ENCODE data around the gene ARHGAP1.

ARHGAP1 gene

DNA sequence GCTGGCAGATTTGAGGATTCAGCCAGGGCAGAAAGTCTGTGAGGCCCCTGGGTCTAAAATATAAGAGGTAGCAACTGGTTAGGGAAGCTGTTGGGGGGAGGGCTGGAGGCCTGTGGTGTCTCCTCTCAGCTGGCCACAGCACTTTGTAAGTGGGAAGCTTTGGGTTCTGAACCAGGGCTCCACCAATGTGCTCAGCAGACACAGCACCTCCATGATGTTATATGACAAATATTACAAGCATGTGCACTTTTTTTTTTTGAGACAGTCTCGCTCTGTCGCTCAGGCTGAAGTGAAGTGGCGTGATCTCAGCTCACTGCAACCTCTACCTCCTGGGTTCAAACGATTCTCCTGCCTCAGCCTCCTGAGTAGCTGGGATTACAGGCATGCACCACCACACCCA lies 8.0 kb downstream of the ARHGAP1 start:
- no peak for DNase-seq

- no peak for DNase-seq
Observed at GRCh38 chr11:46690702-46691101, 9.7 kb downstream of the ARHGAP1 start.

DNA sequence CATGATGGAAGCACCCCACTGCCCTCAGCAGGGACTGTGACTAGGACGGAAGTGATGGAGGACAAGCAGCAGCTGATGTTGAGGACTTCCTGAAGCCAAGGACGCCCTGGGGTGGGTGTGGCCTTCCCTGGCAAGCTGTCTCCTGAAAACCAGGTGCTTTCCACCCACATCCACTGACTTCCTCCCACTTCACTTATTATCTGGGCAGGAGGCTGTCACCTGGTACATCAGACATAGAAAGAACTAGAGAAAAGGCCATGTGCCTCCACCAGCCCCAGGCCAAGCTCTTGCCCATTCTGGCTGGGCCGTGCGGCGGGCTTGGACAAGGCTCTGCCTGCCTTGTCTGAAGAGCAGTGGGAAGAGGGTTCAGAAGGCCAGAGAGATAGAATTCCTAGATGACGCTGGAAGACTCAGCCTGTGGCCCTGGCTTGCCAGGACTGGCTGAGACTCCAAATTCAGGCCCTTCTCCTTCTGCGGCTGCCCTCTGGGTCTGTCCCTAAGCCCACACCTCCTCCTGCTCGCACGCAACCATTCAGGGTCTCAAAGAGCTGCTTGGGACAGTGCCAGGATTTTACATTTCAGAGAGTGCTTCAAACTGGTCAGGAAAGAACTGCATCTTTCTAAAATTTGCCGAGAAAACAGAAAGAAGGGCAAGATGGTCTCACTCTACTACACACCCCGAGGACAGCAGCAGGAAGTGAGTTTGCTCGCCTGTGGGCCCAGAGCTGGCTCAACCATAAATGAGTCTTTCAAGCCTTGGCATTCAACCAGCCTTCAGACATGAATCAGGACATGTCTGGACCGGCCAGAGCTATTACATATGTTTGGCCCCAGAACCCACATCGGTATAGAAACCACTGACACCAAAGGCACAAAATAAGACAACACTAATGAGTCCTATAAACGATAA lies 13.3 kb downstream of the ARHGAP1 start:
- DNase-seq: no peak

- DNase-seq: no peak
Observed at GRCh38 chr11:46684367-46684766, 16.1 kb downstream of the ARHGAP1 start.

DNA sequence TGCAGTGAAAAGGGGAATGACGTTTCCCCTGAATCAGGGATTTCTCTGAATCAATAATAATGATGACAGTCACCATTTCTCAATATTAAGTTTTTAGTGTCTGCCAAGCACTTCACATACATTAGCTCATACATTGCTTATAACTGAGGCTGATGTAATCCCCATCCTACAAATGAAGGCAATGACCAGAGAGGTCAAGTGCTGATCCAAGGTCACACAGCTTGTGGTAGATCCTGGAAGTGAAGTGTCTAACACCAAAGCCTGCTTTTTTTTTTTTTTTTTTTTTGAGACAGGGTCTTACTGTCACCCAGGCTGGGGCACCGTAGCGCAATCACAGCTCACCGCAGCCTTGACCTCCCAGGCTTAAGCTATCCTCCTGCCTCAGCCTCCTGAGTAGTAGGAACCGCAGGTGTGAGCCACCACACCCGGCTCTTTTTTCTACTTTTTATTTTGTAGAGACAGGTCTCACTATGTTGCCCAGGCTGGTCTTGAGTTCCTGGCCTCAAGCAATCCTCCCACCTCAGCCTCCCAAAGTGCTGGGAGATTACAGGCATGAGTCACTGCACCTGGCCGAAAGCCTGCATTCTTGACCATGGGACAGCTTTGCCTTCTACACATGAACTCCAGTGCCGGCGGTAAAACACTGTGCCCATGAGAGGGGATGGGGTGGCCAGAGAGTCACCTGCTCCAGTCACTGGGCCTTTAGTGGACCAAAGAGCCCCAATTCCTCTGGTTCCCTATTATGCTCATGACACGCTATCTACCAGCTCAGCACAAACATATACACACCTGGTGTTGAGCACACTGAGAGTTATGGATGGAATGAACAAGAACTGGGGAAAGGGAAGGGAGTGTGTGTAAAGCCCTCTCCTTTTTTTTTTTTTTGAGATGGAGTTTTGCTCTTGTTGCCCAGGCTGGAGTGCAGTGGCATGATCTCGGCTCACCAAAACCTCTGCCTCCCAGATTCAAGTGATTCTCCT lies 17.4 kb downstream of the ARHGAP1 start:
- DNase-seq: no peak

- no peak for DNase-seq
Observed at GRCh38 chr11:46681814-46682213, 18.6 kb downstream of the ARHGAP1 start.

- no peak for DNase-seq
Observed at GRCh38 chr11:46680815-46681214, 19.6 kb downstream of the ARHGAP1 start.

- no peak for DNase-seq
Observed at GRCh38 chr11:46680164-46680760, 20.2 kb downstream of the ARHGAP1 start.

- DNase-seq: no peak
Observed at GRCh38 chr11:46679241-46680163, 20.9 kb downstream of the ARHGAP1 start.

DNA sequence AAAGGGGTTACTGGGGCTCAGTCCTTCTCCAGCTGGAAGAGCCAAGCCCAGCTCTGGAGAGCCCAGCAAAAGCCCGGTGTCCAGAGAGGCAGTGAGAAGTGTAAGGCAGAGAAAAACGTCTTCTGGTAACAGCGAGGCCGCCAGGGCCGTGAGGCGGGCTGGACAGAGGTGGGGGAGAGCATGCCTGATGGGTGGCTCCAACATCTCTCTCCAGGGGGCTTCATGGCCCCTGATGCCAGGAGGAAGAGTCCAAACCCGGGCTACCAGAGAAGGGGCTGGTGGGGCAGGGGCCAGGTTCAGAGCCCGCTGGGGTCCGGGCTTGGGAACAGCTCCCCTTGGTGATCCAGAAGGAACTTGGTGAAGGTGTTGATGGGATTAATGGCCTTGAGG lies 21.7 kb downstream of the ARHGAP1 start:
- DNase-seq: no peak

- DNase-seq: no peak
Observed at GRCh38 chr11:46677991-46678740, 22.3 kb downstream of the ARHGAP1 start.

DNA sequence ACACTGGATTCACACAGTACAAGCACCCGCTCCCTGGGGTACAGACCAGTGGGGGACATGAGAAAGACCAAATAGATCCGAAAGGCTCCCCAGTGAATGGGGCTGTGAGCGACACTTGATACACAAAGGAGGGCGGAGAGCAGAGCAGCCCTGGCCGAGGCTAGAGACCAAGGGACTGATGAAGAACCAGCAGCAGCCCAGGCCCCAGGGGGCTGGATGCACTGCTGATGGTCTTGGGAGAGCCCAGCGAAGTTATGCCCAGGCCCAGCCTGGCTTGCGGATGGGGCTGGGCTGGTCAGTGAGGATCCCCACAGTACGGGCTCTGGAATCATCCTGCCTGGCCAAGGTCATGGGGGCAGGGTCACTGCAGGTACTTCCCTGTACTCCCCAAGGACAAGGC lies 23.2 kb downstream of the ARHGAP1 start:
- no peak for DNase-seq

- no peak for DNase-seq
Observed at GRCh38 chr11:46676436-46677158, 23.8 kb downstream of the ARHGAP1 start.

- DNase-seq: no peak
Observed at GRCh38 chr11:46675949-46676348, 24.5 kb downstream of the ARHGAP1 start.

GRCh38 chr11:46675288-46675851 lies 25.0 kb downstream of the ARHGAP1 start:
- DNase-seq: no peak

- no peak for DNase-seq
Observed at GRCh38 chr11:46674463-46675287, 25.7 kb downstream of the ARHGAP1 start.

DNA sequence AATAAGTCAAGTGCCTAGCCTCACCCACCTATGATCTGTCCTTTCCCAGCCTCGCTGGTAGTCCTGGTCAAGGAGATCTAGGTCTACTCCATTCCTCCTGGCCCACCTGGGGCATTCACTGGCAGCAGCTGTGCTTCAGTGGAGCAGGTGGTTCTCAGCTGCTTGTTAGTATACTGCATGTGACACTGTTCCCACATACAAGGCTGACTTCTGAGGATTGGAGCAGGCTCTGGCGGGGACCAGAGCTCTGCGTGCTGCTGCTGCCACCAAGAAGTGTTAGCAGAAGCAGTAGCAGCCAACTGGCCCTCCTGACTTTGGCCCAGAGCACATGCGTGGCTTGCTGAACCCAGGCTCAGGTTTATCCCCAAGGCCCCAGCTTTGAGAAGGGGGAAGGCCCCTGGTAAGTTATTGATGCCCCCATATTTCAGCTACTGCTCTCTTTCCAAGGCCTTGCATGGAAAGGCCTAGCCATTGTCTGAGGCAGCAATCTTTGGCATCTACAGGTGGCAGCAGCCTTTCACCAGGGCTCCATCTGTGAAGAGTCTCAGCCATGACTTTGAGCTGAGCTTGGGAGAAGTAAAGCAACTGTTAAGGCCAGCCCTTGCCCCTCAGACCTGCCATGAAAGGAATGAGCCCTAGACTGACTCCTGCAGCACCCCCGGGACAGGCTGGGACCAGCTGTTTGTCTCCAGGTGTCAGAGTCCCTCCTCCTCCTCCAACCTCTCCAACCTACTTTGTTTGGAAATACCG lies 26.5 kb downstream of the ARHGAP1 start:
- DNase-seq: no peak

DNA sequence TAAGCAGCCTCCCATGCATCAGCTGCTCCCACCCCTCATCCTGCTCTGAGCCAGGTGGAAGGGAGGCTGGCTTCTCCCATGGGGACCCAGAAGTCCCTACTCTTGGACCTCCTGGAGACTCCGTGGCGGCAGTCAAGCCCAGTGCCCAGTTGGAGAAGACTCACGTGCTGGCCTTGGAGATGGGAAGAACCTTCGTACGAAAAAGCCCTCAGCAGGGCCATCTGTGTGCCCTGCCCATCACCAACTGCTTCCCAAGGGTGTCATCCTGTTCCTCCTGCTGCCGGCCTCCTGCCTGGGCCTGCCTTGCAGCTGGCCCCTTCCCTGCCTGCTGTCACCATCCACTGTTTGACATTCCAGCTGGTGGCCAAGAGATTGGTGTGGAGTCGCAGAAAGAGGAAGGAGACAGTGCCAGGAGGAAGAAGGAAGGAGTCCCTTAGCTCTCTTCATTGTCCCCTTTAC lies 28.0 kb downstream of the ARHGAP1 start:
- no peak for DNase-seq

- no peak for DNase-seq
Observed at GRCh38 chr11:46671958-46672315, 28.5 kb downstream of the ARHGAP1 start.
